Mesenchymal stem cell (in vitro differentiated cells and primary cell): ENCODE results near the gene TMED9.

Experiments
- DNase-seq: peaks from one replicate; pipeline ENCODE4 v3.0.0-alpha.2; 2013
- H2AFZ ChIP-seq: one replicate; pipeline ENCODE4 v1.6.1; 2013; ENCODE audit warnings: low read depth, mild to moderate bottlenecking, control low read depth, inconsistent platforms, low read length, moderate library complexity
- H2AK5ac ChIP-seq: 2 replicates; pipeline ENCODE4 v1.6.1; 2013; ENCODE audit warnings: low read length, moderate library complexity, mild to moderate bottlenecking, inconsistent platforms; ENCODE audit not compliant: severe bottlenecking
- H2BK120ac ChIP-seq: one replicate; pipeline ENCODE4 v1.6.1; 2013; ENCODE audit warnings: low read depth, mild to moderate bottlenecking, inconsistent platforms, low read length, moderate library complexity
- H2BK12ac ChIP-seq, 2 experiments: one replicate each; pipeline ENCODE4 v1.6.1; 2013; ENCODE audit warnings: inconsistent platforms in 2 of 2, low read length in 2 of 2, mild to moderate bottlenecking in 2 of 2, moderate library complexity in 2 of 2, control low read depth in 1 of 2
- H2BK15ac ChIP-seq: one replicate; pipeline ENCODE4 v1.6.1; 2013; ENCODE audit warnings: mild to moderate bottlenecking, low read depth, inconsistent platforms; ENCODE audit not compliant: poor library complexity, severe bottlenecking
- H2BK5ac ChIP-seq: 2 replicates; pipeline ENCODE4 v1.6.1; 2013; ENCODE audit warnings: low read depth, mild to moderate bottlenecking, low read length, control low read depth, inconsistent platforms; ENCODE audit not compliant: poor library complexity, severe bottlenecking
- H3K14ac ChIP-seq, 2 experiments: one replicate each; pipeline ENCODE4 v1.6.1; 2013; ENCODE audit warnings: inconsistent platforms in 2 of 2, low read length in 2 of 2, control low read depth in 1 of 2, mild to moderate bottlenecking in 1 of 2, moderate library complexity in 1 of 2
- H3K18ac ChIP-seq, 2 experiments: one replicate each; pipeline ENCODE4 v1.6.1; 2013; ENCODE audit warnings: inconsistent platforms in 2 of 2, low read length in 2 of 2, control low read depth in 1 of 2, low read depth in 1 of 2, mild to moderate bottlenecking in 1 of 2
- H3K23ac ChIP-seq, 2 experiments: one replicate each; pipeline ENCODE4 v1.6.1; 2013; ENCODE audit warnings: inconsistent platforms in 2 of 2, low read length in 2 of 2, mild to moderate bottlenecking in 2 of 2, moderate library complexity in 2 of 2, control low read depth in 1 of 2
- H3K27ac ChIP-seq: 2 replicates; pipeline ENCODE4 v1.5.1; 2013; ENCODE audit warnings: mild to moderate bottlenecking, moderate library complexity, low read length, control low read depth, inconsistent platforms; ENCODE audit not compliant: poor library complexity, severe bottlenecking
- H3K27me3 ChIP-seq, 2 experiments: 2 replicates each; pipeline versions ENCODE4 v1.6.1 to v1.7.0; 2013; ENCODE audit warnings: low read length in 2 of 2, mild to moderate bottlenecking in 2 of 2, moderate library complexity in 2 of 2, control low read depth in 1 of 2, inconsistent platforms in 1 of 2; ENCODE audit not compliant: control insufficient read depth in 1 of 2, insufficient read depth in 1 of 2
- H3K36me3 ChIP-seq, 2 experiments: 2 replicates each; pipeline versions ENCODE4 v1.6.1 to v1.7.0; 2013; ENCODE audit warnings: low read length in 2 of 2, control low read depth in 1 of 2, inconsistent platforms in 1 of 2, low read depth in 1 of 2, mild to moderate bottlenecking in 1 of 2; ENCODE audit not compliant: insufficient read depth in 2 of 2, control insufficient read depth in 1 of 2
- H3K4ac ChIP-seq, 2 experiments: one replicate each; pipeline ENCODE4 v1.6.1; 2013; ENCODE audit warnings: inconsistent platforms in 2 of 2, low read length in 2 of 2, mild to moderate bottlenecking in 2 of 2, moderate library complexity in 2 of 2, control low read depth in 1 of 2, low read depth in 1 of 2
- H3K4me1 ChIP-seq: 2 replicates; pipeline ENCODE4 v1.6.1; 2013; ENCODE audit warnings: low read depth, low read length, control low read depth; ENCODE audit not compliant: control insufficient read depth, insufficient read depth
- H3K4me2 ChIP-seq: 2 replicates; pipeline ENCODE4 v1.6.1; 2013; ENCODE audit warnings: low read length, mild to moderate bottlenecking, inconsistent platforms; ENCODE audit not compliant: poor library complexity, severe bottlenecking
- H3K4me3 ChIP-seq, 2 experiments: 2 replicates each; pipeline versions ENCODE4 v1.5.1 to v1.7.0; 2013; ENCODE audit warnings: low read length in 2 of 2, mild to moderate bottlenecking in 2 of 2, control low read depth in 1 of 2, low read depth in 1 of 2; ENCODE audit not compliant: insufficient read depth in 1 of 2
- H3K79me1 ChIP-seq: replicated peaks from 2 replicates; pipeline ENCODE4 v1.6.1; 2013; ENCODE audit warnings: mild to moderate bottlenecking, control low read depth, low read length, inconsistent platforms; ENCODE audit not compliant: poor library complexity, severe bottlenecking
- H3K9ac ChIP-seq: 2 replicates; pipeline ENCODE4 v1.7.0; 2013; ENCODE audit warnings: mild to moderate bottlenecking, low read length, moderate library complexity
- H3K9me3 ChIP-seq: 2 replicates; pipeline ENCODE4 v1.7.0; 2013; ENCODE audit warnings: mild to moderate bottlenecking, low read length; ENCODE audit not compliant: control insufficient read depth
- H4K8ac ChIP-seq: one replicate; pipeline ENCODE4 v1.6.1; 2013; ENCODE audit warnings: inconsistent platforms, mild to moderate bottlenecking, low read length, moderate library complexity
- H4K91ac ChIP-seq: one replicate; pipeline ENCODE4 v1.6.1; 2013; ENCODE audit warnings: mild to moderate bottlenecking, low read length, inconsistent platforms
- WGBS: methylation state at CpG from one replicate; pipeline ENCODE4 v1.1.7; 2013; ENCODE audit warnings: mixed read lengths; 5-methylcytosine and 5-hydroxymethylcytosine counted together

The TMED9 gene

GRCh38 chr5:177604656-177605055, 12.7 kb downstream of the TMED9 start:
- Histone ChIP-seq H2BK12ac (no peak overlapping the region), H4K8ac (no peak overlapping the region), H2BK15ac (no peak overlapping the region), H2BK120ac (no peak overlapping the region), H3K4ac (no peak overlapping the region), H3K4me2 (no peak overlapping the region), H3K36me3 (peaks cover 32 to 61% of the 10 kb centered on the region in 2 experiments), H2AFZ (no peak overlapping the region), H3K9me3 (no peaks in the 10 kb centered on the region), H3K18ac (no peak overlapping the region), H3K14ac (no peak overlapping the region), H4K91ac (no peak overlapping the region), H3K4me1 (peaks cover 18% of the 10 kb centered on the region), H3K27ac (no peak overlapping the region), H2BK5ac (no peak overlapping the region), H3K27me3 (no peaks in the 10 kb centered on the region), H2AK5ac (no peak overlapping the region), H3K23ac (no peak overlapping the region), H3K9ac (no peak overlapping the region), H3K79me1 (peaks cover 25% of the 10 kb centered on the region), H3K4me3 (no peak overlapping the region)
- no peak for DNase-seq
- 90% methylated on average over 5 of the region's 5 CpGs for WGBS

GRCh38 chr5:177605078-177605477, 13.1 kb downstream of the TMED9 start:
- Histone ChIP-seq H4K8ac (no peak overlapping the region), H3K4me3 (no peak overlapping the region), H3K4ac (no peak overlapping the region), H2AFZ (no peak overlapping the region), H3K36me3 (peaks cover 33 to 65% of the 10 kb centered on the region in 2 experiments), H3K79me1 (peaks cover 25% of the 10 kb centered on the region), H3K4me1 (peaks cover 17% of the 10 kb centered on the region), H3K23ac (no peak overlapping the region), H2AK5ac (no peak overlapping the region), H3K27ac (no peak overlapping the region), H3K18ac (no peak overlapping the region), H2BK5ac (no peak overlapping the region), H2BK120ac (no peak overlapping the region), H3K14ac (no peak overlapping the region), H3K9me3 (no peaks in the 10 kb centered on the region), H3K27me3 (no peaks in the 10 kb centered on the region), H2BK12ac (no peak overlapping the region), H3K9ac (no peak overlapping the region), H2BK15ac (no peak overlapping the region), H3K4me2 (no peak overlapping the region), H4K91ac (no peak overlapping the region)
- 92% methylated on average over 5 of the region's 5 CpGs for WGBS
- DNase-seq, result no peak

- Histone ChIP-seq H3K18ac (no peak overlapping the region), H3K4me2 (no peak overlapping the region), H2BK15ac (no peak overlapping the region), H3K27me3 (no peaks in the 10 kb centered on the region), H2BK120ac (no peak overlapping the region), H4K91ac (no peak overlapping the region), H3K9me3 (no peaks in the 10 kb centered on the region), H3K27ac (no peak overlapping the region), H3K14ac (no peak overlapping the region), H3K79me1 (peaks cover 25% of the 10 kb centered on the region), H3K36me3 (peaks cover 33 to 69% of the 10 kb centered on the region in 2 experiments), H2BK5ac (no peak overlapping the region), H3K23ac (no peak overlapping the region), H3K4ac (no peak overlapping the region), H4K8ac (no peak overlapping the region), H2AK5ac (no peak overlapping the region), H3K9ac (no peak overlapping the region), H3K4me3 (no peak overlapping the region), H3K4me1 (peaks cover 16% of the 10 kb centered on the region), H2AFZ (no peak overlapping the region), H2BK12ac (no peak overlapping the region)
- DNase-seq, result no peak
- 93% methylated on average over 6 of the region's 6 CpGs for WGBS
Measured at GRCh38 chr5:177605667-177606066, 13.7 kb downstream of the TMED9 start.

- no peak overlapping the region for H4K91ac ChIP-seq
- H2AK5ac ChIP-seq, result no peak overlapping the region
- peaks cover 33 to 76% of the 10 kb centered on the region in 2 experiments for H3K36me3 ChIP-seq
- no peak overlapping the region for H4K8ac ChIP-seq
- peak overlapping the region in 1 of 2 experiments; percentile 38 for H3K18ac ChIP-seq
- no peak overlapping the region for H3K4ac ChIP-seq
- WGBS, result 92% methylated on average over 22 of the region's 22 CpGs
- H2BK5ac ChIP-seq, result no peak overlapping the region
- H3K27ac ChIP-seq, result no peak overlapping the region
- H3K4me2 ChIP-seq, result no peak overlapping the region
- peaks cover 22% of the 10 kb centered on the region for H3K79me1 ChIP-seq
- H3K9ac ChIP-seq, result peak overlapping the region; percentile 27
- no peaks in the 10 kb centered on the region for H3K27me3 ChIP-seq
- no peak overlapping the region for H3K23ac ChIP-seq
- no peak overlapping the region for H2BK12ac ChIP-seq
- no peak overlapping the region for H3K4me3 ChIP-seq
- no peak overlapping the region for H3K14ac ChIP-seq
- peaks cover 11% of the 10 kb centered on the region for H3K4me1 ChIP-seq
- no peak for DNase-seq
- H2BK15ac ChIP-seq, result no peak overlapping the region
- H2AFZ ChIP-seq, result no peak overlapping the region
- no peaks in the 10 kb centered on the region for H3K9me3 ChIP-seq
- H2BK120ac ChIP-seq, result no peak overlapping the region
Measured at GRCh38 chr5:177606071-177607051, 14.4 kb downstream of the TMED9 start.
